Activated CD8-positive, alpha-beta memory T cell treated with anti-CD3 and anti-CD28 coated beads for 24 hours (primary cell): Measurements from ENCODE around the gene MEMO1.
A peak's percentile ranks its signal among the peaks of the same experiment; 100 is the strongest.
"Not testable (repeated sequence)": the region's sequence is repeated elsewhere in the genome, so short reads cannot be mapped to it uniquely, and the experiment has no call there.

Source experiments
- DNase-seq: peaks from one replicate; pipeline ENCODE4 v3.0.0-alpha.2; 2020

MEMO1 gene

GRCh38 chr2:32010670-32011484 lies at the start of gene MEMO1:
TSS of gene MEMO1 (minus strand) at chr2:32011008. CDS start at chr2:32010247, 761 bp downstream.
- peak; percentile 97 for DNase-seq

GRCh38 chr2:32060266-32060665 lies 49.5 kb upstream of the MEMO1 start:
- no peak for DNase-seq

- no peak for DNase-seq
Observed at GRCh38 chr2:32058130-32058529, 47.3 kb upstream of the MEMO1 start.

- not testable (repeated sequence) for DNase-seq
Observed at GRCh38 chr2:32054583-32054982, 43.8 kb upstream of the MEMO1 start.

- no peak for DNase-seq
Observed at GRCh38 chr2:32051836-32052439, 41.1 kb upstream of the MEMO1 start.

GRCh38 chr2:32043561-32043960 lies 32.8 kb upstream of the MEMO1 start:
- no peak for DNase-seq

- peak; percentile 94 for DNase-seq
Observed at GRCh38 chr2:32039447-32040219, 28.8 kb upstream of the MEMO1 start, which contains the start of gene DPY30. TSS of gene DPY30 (minus strand) at chr2:32039805. CDS start at chr2:32039456, 349 bp downstream.

- DNase-seq, result peak; percentile 19
Observed at GRCh38 chr2:32034198-32034887, 23.5 kb upstream of the MEMO1 start.

GRCh38 chr2:32018789-32019482 lies 8.1 kb upstream of the MEMO1 start:
- DNase-seq, result not testable (repeated sequence)

- DNase-seq, result no peak
Observed at GRCh38 chr2:32012872-32013271, 2.1 kb upstream of the MEMO1 start.

GRCh38 chr2:32011485-32011960 lies 715 bp upstream of the MEMO1 start:
- DNase-seq, result no peak

- peak; percentile 87 for DNase-seq
Observed at GRCh38 chr2:32010280-32010669, 533 bp downstream of the MEMO1 start.

GRCh38 chr2:32009516-32010256 lies 1.1 kb downstream of the MEMO1 start:
- DNase-seq, result peak; percentile 79

GRCh38 chr2:32008805-32009515 lies 1.8 kb downstream of the MEMO1 start:
- no peak for DNase-seq

GRCh38 chr2:32007121-32007391 lies 3.8 kb downstream of the MEMO1 start:
- no peak for DNase-seq

GRCh38 chr2:32005371-32005976 lies 5.3 kb downstream of the MEMO1 start:
- DNase-seq, result no peak

- DNase-seq, result no peak
Observed at GRCh38 chr2:32003791-32004190, 7.0 kb downstream of the MEMO1 start.

GRCh38 chr2:32002406-32002805 lies 8.4 kb downstream of the MEMO1 start:
- no peak for DNase-seq

- DNase-seq, result no peak
Observed at GRCh38 chr2:31999438-31999837, 11.4 kb downstream of the MEMO1 start.

- no peak for DNase-seq
Observed at GRCh38 chr2:31998731-31999383, 12.0 kb downstream of the MEMO1 start.
